ENCODE measurements around the gene CDK5RAP1. TPM values are rescaled to one million over a fixed set of nuclear protein-coding genes. Genes with fewer than 3 reads are reported as not detected.

The CDK5RAP1 gene
- total and polyA plus RNA-seq, 7 donors = 12.0 to 30.0 (median 20.6) TPM

GRCh38 chr20:33332905-33333456 is 68.3 kb downstream of the CDK5RAP1 start:
- Histone ChIP-seq H3K36me3 (no peaks in the 10 kb centered on the region), H3K4me1 (no peaks in the 10 kb centered on the region), H3K9me3 (no peaks in the 10 kb centered on the region), H3K4me3 (no peak overlapping the region), H3K27me3 (peaks cover 0 to 2% (median 0%) of the 10 kb centered on the region in 3 donors), H3K27ac (no peak overlapping the region)
- TF ChIP-seq EP300 (IDR thresholded peaks at IDR 0.05) (no peak), POLR2A (IDR thresholded peaks at IDR 0.05) (no peak), CTCF (IDR thresholded peaks at IDR 0.05) (no peak), POLR2AphosphoS5 (IDR thresholded peaks at IDR 0.05) (no peak)
- WGBS, 2 donors = 31 to 68% methylated on average over 20 of the region's 20 CpGs
- no peak for DNase-seq
- intact Hi-C loops (cut with DNase I) = no loop called here

- WGBS, 2 donors = 58 to 73% methylated on average over 23 of the region's 23 CpGs
- no peak for DNase-seq
- no peaks in the 10 kb centered on the region for H3K36me3 ChIP-seq
- no peaks in the 10 kb centered on the region for H3K9me3 ChIP-seq
- TF ChIP-seq POLR2A (IDR thresholded peaks at IDR 0.05) (no peak), POLR2AphosphoS5 (IDR thresholded peaks at IDR 0.05) (no peak), CTCF (IDR thresholded peaks at IDR 0.05) (no peak), EP300 (IDR thresholded peaks at IDR 0.05) (no peak)
- no peak overlapping the region for H3K4me3 ChIP-seq
- no peak overlapping the region for H3K27ac ChIP-seq
- H3K27me3 ChIP-seq = peaks cover 0 to 11% (median 0%) of the 10 kb centered on the region in 3 donors
- no peaks in the 10 kb centered on the region for H3K4me1 ChIP-seq
- intact Hi-C loops (cut with DNase I) = no loop called here
These were observed 72.9 kb downstream of the CDK5RAP1 start for GRCh38 chr20:33328157-33329137.

GRCh38 chr20:33325350-33325749 is 76.0 kb downstream of the CDK5RAP1 start:
- 83 to 93% methylated on average over 2 of the region's 2 CpGs for WGBS, 2 donors
- no peaks in the 10 kb centered on the region for H3K4me1 ChIP-seq
- H3K27ac ChIP-seq = no peak overlapping the region
- peaks cover 0 to 21% (median 0%) of the 10 kb centered on the region in 3 donors for H3K27me3 ChIP-seq
- H3K9me3 ChIP-seq = no peaks in the 10 kb centered on the region
- no peaks in the 10 kb centered on the region for H3K36me3 ChIP-seq
- no peak for DNase-seq
- TF ChIP-seq POLR2AphosphoS5 (IDR thresholded peaks at IDR 0.05) = no peak
- intact Hi-C loops (cut with DNase I) = no loop called here
- no peak overlapping the region for H3K4me3 ChIP-seq

GRCh38 chr20:33323236-33323635 is 78.1 kb downstream of the CDK5RAP1 start:
- TF ChIP-seq EP300 (IDR thresholded peaks at IDR 0.05) (no peak), POLR2A (IDR thresholded peaks at IDR 0.05) (no peak), POLR2AphosphoS5 (IDR thresholded peaks at IDR 0.05) (no peak), CTCF (IDR thresholded peaks at IDR 0.05) (no peak)
- no peak for DNase-seq
- intact Hi-C loops (cut with DNase I) = no loop called here
- peaks cover 0 to 19% (median 0%) of the 10 kb centered on the region in 3 donors for H3K27me3 ChIP-seq
- no peaks in the 10 kb centered on the region for H3K36me3 ChIP-seq
- WGBS, 2 donors = 31 to 51% methylated on average over 8 of the region's 8 CpGs
- no peak overlapping the region for H3K27ac ChIP-seq
- no peaks in the 10 kb centered on the region for H3K9me3 ChIP-seq
- no peaks in the 10 kb centered on the region for H3K4me1 ChIP-seq
- no peak overlapping the region for H3K4me3 ChIP-seq

- no peaks in the 10 kb centered on the region for H3K9me3 ChIP-seq
- H3K4me1 ChIP-seq = no peaks in the 10 kb centered on the region
- no peaks in the 10 kb centered on the region for H3K36me3 ChIP-seq
- no peak overlapping the region for H3K27ac ChIP-seq
- peaks cover 0 to 19% (median 0%) of the 10 kb centered on the region in 3 donors for H3K27me3 ChIP-seq
- WGBS, 2 donors = 40 to 50% methylated on average over 3 of the region's 3 CpGs
- H3K4me3 ChIP-seq = no peak overlapping the region
- TF ChIP-seq POLR2AphosphoS5 (IDR thresholded peaks at IDR 0.05) (no peak), POLR2A (IDR thresholded peaks at IDR 0.05) (no peak), CTCF (IDR thresholded peaks at IDR 0.05) (no peak), EP300 (IDR thresholded peaks at IDR 0.05) (no peak)
- intact Hi-C loops (cut with DNase I) = no loop called here
- no peak for DNase-seq
These were observed 78.9 kb downstream of the CDK5RAP1 start for GRCh38 chr20:33322456-33322855.

Measured in sigmoid colon (tissue), 7 donors.